HEK293 (cell line): Measurements from ENCODE around the gene AHRR.

Experiments
- CTCF ChIA-PET: fragments of 350-600 bp; formaldehyde crosslinking; extraction: SDS; loops from one replicate; lab custom pipeline; 2021; ENCODE audit warnings: antibody characterized with exemption; lab: Yijun Ruan, JAX
- POLR2A ChIA-PET: fragments of 300-600 bp; formaldehyde crosslinking; extraction: SDS; loops from one replicate; lab custom pipeline; 2020; ENCODE audit warnings: antibody characterized with exemption, inconsistent platforms; lab: Yijun Ruan, JAX
- H3K27ac ChIP-seq: fragments of 200-500 bp; sonication (Bioruptor generic); 2 replicates; pipeline ENCODE4 v1.5.1; 2014; ENCODE audit warnings: low read depth, low read length, control low read depth, inconsistent platforms; ENCODE audit errors: extremely low read depth
- H3K36me3 ChIP-seq, 2 experiments: fragments of 200-500 bp in 1 of 2; sonication (Bioruptor generic) in 1 of 2; 1 replicate in 1 of 2; 2 replicates in 1 of 2; pipeline ENCODE4 v1.5.1; 2014 to 2017; ENCODE audit warnings: inconsistent platforms in 2 of 2, low read length in 2 of 2; ENCODE audit not compliant: control insufficient read depth in 2 of 2, insufficient read depth in 1 of 2
- H3K4me1 ChIP-seq: fragments of 200-500 bp; sonication (Bioruptor generic); 2 replicates; pipeline ENCODE4 v1.5.1; 2014; ENCODE audit warnings: mild to moderate bottlenecking, low read length, inconsistent platforms; ENCODE audit not compliant: control insufficient read depth, insufficient read depth
- H3K4me3 ChIP-seq: 2 replicates; pipeline ENCODE4 v1.5.1; 2011; ENCODE audit warnings: low read depth, mild to moderate bottlenecking, control low read depth, low read length, moderate library complexity
- H3K9me3 ChIP-seq: fragments of 200-500 bp; sonication (Bioruptor generic); 2 replicates; pipeline ENCODE4 v1.5.1; 2014; ENCODE audit warnings: low read depth, low read length, inconsistent platforms; ENCODE audit not compliant: control insufficient read depth, insufficient read depth
- BCL11A ChIP-seq: fragments of 450-650 bp; formaldehyde crosslinking; IDR thresholded peaks from 2 replicates; pipeline ENCODE4 v1.5.1; 2016; ENCODE audit warnings: low read depth, missing biosample characterization, missing genetic modification characterization
- GLIS2 ChIP-seq: fragments of 450-650 bp; formaldehyde crosslinking; IDR thresholded peaks from 2 replicates; pipeline ENCODE4 v1.5.1; 2016; ENCODE audit warnings: missing biosample characterization, missing genetic modification characterization
- SETDB1 ChIP-seq: IDR thresholded peaks from one replicate; pipeline ENCODE4 v1.6.1; 2017; ENCODE audit warnings: mild to moderate bottlenecking, low read length, moderate library complexity, mixed read lengths; ENCODE audit not compliant: insufficient read length
- TCF7L2 ChIP-seq: IDR thresholded peaks from 2 replicates; pipeline ENCODE4 v1.6.1; 2011; ENCODE audit warnings: low read depth, mild to moderate bottlenecking, inconsistent platforms, low read length, moderate library complexity, borderline replicate concordance
- ZFP69B ChIP-seq: fragments of 450-650 bp; formaldehyde crosslinking; IDR thresholded peaks from 2 replicates; pipeline ENCODE4 v1.5.1; 2016; ENCODE audit warnings: missing biosample characterization, missing genetic modification characterization
- ZNF10 ChIP-seq: fragments of 450-650 bp; formaldehyde crosslinking; IDR thresholded peaks from 2 replicates; pipeline ENCODE4 v1.5.1; 2017; ENCODE audit warnings: missing biosample characterization, missing genetic modification characterization
- ZNF112 ChIP-seq: fragments of 450-650 bp; formaldehyde crosslinking; IDR thresholded peaks from 2 replicates; pipeline ENCODE4 v1.5.0; 2017; ENCODE audit warnings: missing biosample characterization, missing genetic modification characterization
- ZNF19 ChIP-seq: fragments of 450-650 bp; formaldehyde crosslinking; IDR thresholded peaks from 2 replicates; pipeline ENCODE4; 2016; ENCODE audit warnings: missing biosample characterization, missing genetic modification characterization, low read depth
- ZNF223 ChIP-seq: fragments of 450-650 bp; formaldehyde crosslinking; IDR thresholded peaks from 2 replicates; pipeline ENCODE4 v1.5.1; 2016; ENCODE audit warnings: missing biosample characterization, missing genetic modification characterization
- ZNF274 ChIP-seq, 2 experiments: fragments of 200-500 bp in 1 of 2; fragments of 450-650 bp in 1 of 2; sonication (Bioruptor generic) in 1 of 2; formaldehyde crosslinking in 1 of 2; IDR thresholded peaks; 2 replicates each; pipeline versions ENCODE4 v1.5.1 to v1.6.1; 2014 to 2016; ENCODE audit warnings: borderline replicate concordance in 1 of 2, inconsistent platforms in 1 of 2, low read length in 1 of 2, missing biosample characterization in 1 of 2, missing genetic modification characterization in 1 of 2
- ZNF335 ChIP-seq: fragments of 450-650 bp; formaldehyde crosslinking; conservative IDR thresholded peaks from 2 replicates; pipeline ENCODE4 v1.5.1; 2016; ENCODE audit warnings: missing biosample characterization, missing genetic modification characterization
- ZNF354C ChIP-seq: fragments of 450-650 bp; formaldehyde crosslinking; IDR thresholded peaks from 2 replicates; pipeline ENCODE4 v1.5.1; 2016; ENCODE audit warnings: missing biosample characterization, missing genetic modification characterization, low read depth, borderline replicate concordance
- ZNF394 ChIP-seq: fragments of 450-650 bp; formaldehyde crosslinking; IDR thresholded peaks from 2 replicates; pipeline ENCODE4 v1.5.1; 2016; ENCODE audit warnings: missing biosample characterization, missing genetic modification characterization, mild to moderate bottlenecking, moderate library complexity, borderline replicate concordance
- ZNF398 ChIP-seq: fragments of 450-650 bp; formaldehyde crosslinking; IDR thresholded peaks from 2 replicates; pipeline ENCODE4 v1.5.1; 2017; ENCODE audit warnings: missing biosample characterization, missing genetic modification characterization
- ZNF404 ChIP-seq: fragments of 450-650 bp; formaldehyde crosslinking; IDR thresholded peaks from 2 replicates; pipeline ENCODE4 v1.5.1; 2017; ENCODE audit warnings: missing biosample characterization, missing genetic modification characterization
- ZNF423 ChIP-seq: fragments of 450-650 bp; formaldehyde crosslinking; IDR thresholded peaks from 2 replicates; pipeline ENCODE4 v1.5.1; 2016; ENCODE audit warnings: missing biosample characterization, missing genetic modification characterization
- ZNF501 ChIP-seq: fragments of 450-650 bp; formaldehyde crosslinking; IDR thresholded peaks from 2 replicates; pipeline ENCODE4 v1.5.1; 2016; ENCODE audit warnings: missing biosample characterization, missing genetic modification characterization
- ZNF548 ChIP-seq: fragments of 450-650 bp; formaldehyde crosslinking; IDR thresholded peaks from 2 replicates; pipeline ENCODE4 v1.5.1; 2016; ENCODE audit warnings: missing biosample characterization, missing genetic modification characterization
- ZNF571 ChIP-seq: fragments of 450-650 bp; formaldehyde crosslinking; IDR thresholded peaks from 2 replicates; pipeline ENCODE4 v1.5.0; 2017; ENCODE audit warnings: missing biosample characterization, missing genetic modification characterization
- ZNF629 ChIP-seq: fragments of 450-650 bp; formaldehyde crosslinking; IDR thresholded peaks from 2 replicates; pipeline ENCODE4 v1.5.1; 2017; ENCODE audit warnings: missing biosample characterization, missing genetic modification characterization
- ZNF747 ChIP-seq: fragments of 450-650 bp; formaldehyde crosslinking; IDR thresholded peaks from 2 replicates; pipeline ENCODE4 v1.5.1; 2016; ENCODE audit warnings: missing biosample characterization, missing genetic modification characterization
- ZSCAN18 ChIP-seq: fragments of 450-650 bp; formaldehyde crosslinking; IDR thresholded peaks from 2 replicates; pipeline ENCODE4 v1.5.1; 2016; ENCODE audit warnings: missing biosample characterization, missing genetic modification characterization
- ZXDB ChIP-seq: fragments of 450-650 bp; formaldehyde crosslinking; IDR thresholded peaks from 2 replicates; pipeline ENCODE4 v1.5.1; 2016; ENCODE audit warnings: missing biosample characterization, missing genetic modification characterization
- TF ChIP-seq, protein P1 (sequence below): fragments of 450-650 bp; formaldehyde crosslinking; IDR thresholded peaks from 2 replicates; pipeline ENCODE4 v1.5.1; 2016; ENCODE audit warnings: missing biosample characterization, missing genetic modification characterization
- TF ChIP-seq, protein P2 (sequence below): fragments of 450-650 bp; formaldehyde crosslinking; IDR thresholded peaks from 2 replicates; pipeline ENCODE4 v1.5.1; 2017; ENCODE audit warnings: missing biosample characterization, missing genetic modification characterization

The AHRR gene

DNA sequence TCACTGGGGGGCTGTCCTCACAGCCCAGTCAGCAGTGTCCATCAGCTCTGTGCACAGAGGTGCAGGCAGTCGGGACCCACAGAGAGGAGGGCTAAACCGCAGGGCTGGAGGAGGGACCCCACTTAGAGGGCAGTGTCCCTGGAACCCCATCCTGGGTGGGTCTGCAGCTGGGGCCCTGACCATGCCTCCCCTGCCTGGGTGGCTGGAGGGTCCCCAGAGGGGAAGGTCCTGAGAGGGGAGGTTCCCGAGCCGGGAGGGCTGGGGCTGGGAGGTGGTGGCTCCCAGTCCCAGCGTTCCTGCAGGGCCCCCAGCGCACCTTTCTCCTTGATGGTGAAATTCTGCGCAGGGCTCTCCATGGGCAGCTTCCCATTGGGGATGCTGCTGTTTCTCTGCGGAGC, 154.2 kb downstream of the AHRR start:
- H3K4me3 ChIP-seq, result no peak overlapping the region
- H3K27ac ChIP-seq, result no peak overlapping the region
- peaks cover 0 to 9% of the 10 kb centered on the region in 2 experiments; a peak in 2 of 3 replicates for H3K36me3 ChIP-seq
- no peaks in the 10 kb centered on the region for H3K9me3 ChIP-seq
- peaks cover 10% of the 10 kb centered on the region for H3K4me1 ChIP-seq
- ChIA-PET POLR2A (interaction anchor here (0.8 kb wide), 1 partner anchor 56 kb away, joined by 3 read pairs; no protein-coding TSS in a partner anchor), CTCF (interaction anchor here (0.8 kb wide), 1 partner anchor 29 kb away, joined by 3 read pairs; no protein-coding TSS in a partner anchor)
- TF ChIP-seq SETDB1 (no peak), ZNF501 (tag by site-specific recombination) (no peak), GLIS2 (tag by site-specific recombination) (peak; percentile 55; the same call in 1 of the 2 replicates), ZNF747 (tag by site-specific recombination) (no peak)

- POLR2A ChIA-PET, result interaction anchor here (0.8 to 1.2 kb wide), 2 partner anchors 14 to 56 kb away, joined by 3 to 4 read pairs; no protein-coding TSS in a partner anchor
- Histone ChIP-seq H3K4me1 (peaks cover 5% of the 10 kb centered on the region), H3K36me3 (peaks cover 0 to 3% of the 10 kb centered on the region in 2 experiments; a peak in 2 of 3 replicates)
- no peak for TF ChIP-seq ZNF112 (tag by site-specific recombination)
- no peak for TF ChIP-seq ZNF423 (tag by site-specific recombination)
- TF ChIP-seq ZNF223 (tag by site-specific recombination), result no peak
- no peak for TF ChIP-seq ZNF274 (IDR thresholded peaks at IDR 0.05; ENCODE audit: low read length)
- no peak for TF ChIP-seq ZNF274 (tag by site-specific recombination; IDR thresholded peaks at IDR 0.05; ENCODE audit: borderline replicate concordance)
- TF ChIP-seq ZSCAN18, result no peak
- TF ChIP-seq TCF7L2, result no peak
- TF ChIP-seq ZNF10 (tag by site-specific recombination), result no peak
- no peak for TF ChIP-seq ZNF548 (tag by site-specific recombination)
- TF ChIP-seq, protein P1, sequence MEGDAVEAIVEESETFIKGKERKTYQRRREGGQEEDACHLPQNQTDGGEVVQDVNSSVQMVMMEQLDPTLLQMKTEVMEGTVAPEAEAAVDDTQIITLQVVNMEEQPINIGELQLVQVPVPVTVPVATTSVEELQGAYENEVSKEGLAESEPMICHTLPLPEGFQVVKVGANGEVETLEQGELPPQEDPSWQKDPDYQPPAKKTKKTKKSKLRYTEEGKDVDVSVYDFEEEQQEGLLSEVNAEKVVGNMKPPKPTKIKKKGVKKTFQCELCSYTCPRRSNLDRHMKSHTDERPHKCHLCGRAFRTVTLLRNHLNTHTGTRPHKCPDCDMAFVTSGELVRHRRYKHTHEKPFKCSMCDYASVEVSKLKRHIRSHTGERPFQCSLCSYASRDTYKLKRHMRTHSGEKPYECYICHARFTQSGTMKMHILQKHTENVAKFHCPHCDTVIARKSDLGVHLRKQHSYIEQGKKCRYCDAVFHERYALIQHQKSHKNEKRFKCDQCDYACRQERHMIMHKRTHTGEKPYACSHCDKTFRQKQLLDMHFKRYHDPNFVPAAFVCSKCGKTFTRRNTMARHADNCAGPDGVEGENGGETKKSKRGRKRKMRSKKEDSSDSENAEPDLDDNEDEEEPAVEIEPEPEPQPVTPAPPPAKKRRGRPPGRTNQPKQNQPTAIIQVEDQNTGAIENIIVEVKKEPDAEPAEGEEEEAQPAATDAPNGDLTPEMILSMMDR, result no peak
- no peak for TF ChIP-seq ZNF354C (tag by site-specific recombination)
- TF ChIP-seq ZNF19, result no peak
- TF ChIP-seq ZNF404 (tag by site-specific recombination), result no peak
- no peak for TF ChIP-seq ZNF629 (tag by site-specific recombination)
- TF ChIP-seq BCL11A (tag by site-specific recombination), result no peak
- TF ChIP-seq, all 188 proteins: peak for 0
- no peak overlapping the region for H3K27ac ChIP-seq
- no peak overlapping the region for H3K4me3 ChIP-seq
- H3K9me3 ChIP-seq, result no peaks in the 10 kb centered on the region
- CTCF ChIA-PET, result interaction anchor here (0.6 to 0.8 kb wide), 2 partner anchors 29 to 113 kb away, joined by 3 read pairs; no protein-coding TSS in a partner anchor
Observed at GRCh38 chr5:476102-476813, 154.7 kb downstream of the AHRR start.

GRCh38 chr5:476814-477175, 155.3 kb downstream of the AHRR start:
- peaks cover 1% of the 10 kb centered on the region; the same call in 1 of the 2 replicates for H3K4me1 ChIP-seq
- H3K36me3 ChIP-seq, result no peaks in the 10 kb centered on the region; a peak in 1 of 3 replicates
- CTCF ChIA-PET, result interaction anchor here (0.6 kb wide), 1 partner anchor 112 kb away, joined by 3 read pairs; no protein-coding TSS in a partner anchor
- no peak overlapping the region for H3K27ac ChIP-seq
- H3K4me3 ChIP-seq, result no peak overlapping the region
- H3K9me3 ChIP-seq, result no peaks in the 10 kb centered on the region
- POLR2A ChIA-PET, result interaction anchor here (1.2 kb wide), 1 partner anchor 14 kb away, joined by 4 read pairs; no protein-coding TSS in a partner anchor
- TF ChIP-seq ZNF571 (tag by site-specific recombination), result no peak
- TF ChIP-seq, protein P2, sequence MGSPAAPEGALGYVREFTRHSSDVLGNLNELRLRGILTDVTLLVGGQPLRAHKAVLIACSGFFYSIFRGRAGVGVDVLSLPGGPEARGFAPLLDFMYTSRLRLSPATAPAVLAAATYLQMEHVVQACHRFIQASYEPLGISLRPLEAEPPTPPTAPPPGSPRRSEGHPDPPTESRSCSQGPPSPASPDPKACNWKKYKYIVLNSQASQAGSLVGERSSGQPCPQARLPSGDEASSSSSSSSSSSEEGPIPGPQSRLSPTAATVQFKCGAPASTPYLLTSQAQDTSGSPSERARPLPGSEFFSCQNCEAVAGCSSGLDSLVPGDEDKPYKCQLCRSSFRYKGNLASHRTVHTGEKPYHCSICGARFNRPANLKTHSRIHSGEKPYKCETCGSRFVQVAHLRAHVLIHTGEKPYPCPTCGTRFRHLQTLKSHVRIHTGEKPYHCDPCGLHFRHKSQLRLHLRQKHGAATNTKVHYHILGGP (tag by site-specific recombination), result no peak
- TF ChIP-seq ZNF335, result no peak
- TF ChIP-seq GLIS2 (tag by site-specific recombination), result no peak
- no peak for TF ChIP-seq ZNF398
- no peak for TF ChIP-seq ZNF394 (tag by site-specific recombination)
- TF ChIP-seq ZFP69B (tag by site-specific recombination), result no peak
- TF ChIP-seq ZXDB (tag by site-specific recombination), result no peak
